HG03175 (cell line): ENCODE measurements around the gene ATP6V1E1.
"Not testable (repeated sequence)": the region's sequence is repeated elsewhere in the genome, so short reads cannot be mapped to it uniquely, and the experiment has no call there.

ENCODE experiments used
- ATAC-seq: cut with Tn5 transposase; IDR thresholded peaks from one replicate; pipeline ENCODE4 v1.9.1; 2021; ENCODE audit warnings: mild to moderate bottlenecking, moderate library complexity; ENCODE audit not compliant: unreplicated experiment

ATP6V1E1 gene

GRCh38 chr22:17628406-17629172, at the start of gene ATP6V1E1:
Gene ATP6V1E1 (minus strand): TSS chr22:17628749. CDS start chr22:17628635, 114 bp downstream.
- peak; percentile 99 for ATAC-seq

GRCh38 chr22:17675584-17675983, 47.0 kb upstream of the ATP6V1E1 start:
- ATAC-seq, result no peak

GRCh38 chr22:17674152-17674551, 45.6 kb upstream of the ATP6V1E1 start:
- no peak for ATAC-seq

- ATAC-seq, result no peak
These were observed 44.0 kb upstream of the ATP6V1E1 start for GRCh38 chr22:17672417-17672991.

GRCh38 chr22:17671521-17672092, 43.1 kb upstream of the ATP6V1E1 start:
- not testable (repeated sequence) for ATAC-seq

- no peak for ATAC-seq
These were observed 37.3 kb upstream of the ATP6V1E1 start for GRCh38 chr22:17665854-17666253.

- ATAC-seq, result no peak
These were observed 36.7 kb upstream of the ATP6V1E1 start for GRCh38 chr22:17665248-17665647.

GRCh38 chr22:17664414-17665055, 36.0 kb upstream of the ATP6V1E1 start:
- ATAC-seq, result no peak

GRCh38 chr22:17656870-17657395, 28.4 kb upstream of the ATP6V1E1 start:
- no peak for ATAC-seq

GRCh38 chr22:17655289-17655688, 26.7 kb upstream of the ATP6V1E1 start:
- ATAC-seq, result no peak

GRCh38 chr22:17648569-17648968, 20.0 kb upstream of the ATP6V1E1 start:
- no peak for ATAC-seq

GRCh38 chr22:17647991-17648390, 19.4 kb upstream of the ATP6V1E1 start:
- no peak for ATAC-seq

GRCh38 chr22:17647452-17647851, 18.9 kb upstream of the ATP6V1E1 start:
- ATAC-seq, result no peak

GRCh38 chr22:17642357-17642756, 13.8 kb upstream of the ATP6V1E1 start:
- not testable (repeated sequence) for ATAC-seq

- no peak for ATAC-seq
These were observed 12.7 kb upstream of the ATP6V1E1 start for GRCh38 chr22:17641269-17641668.

- ATAC-seq, result no peak
These were observed 10.7 kb upstream of the ATP6V1E1 start for GRCh38 chr22:17639247-17639741.

GRCh38 chr22:17638432-17639246, 10.1 kb upstream of the ATP6V1E1 start, which contains the start of gene BCL2L13:
Gene BCL2L13 (plus strand): TSS chr22:17638757. CDS start chr22:17655712, 16,955 bp downstream.
- ATAC-seq, result peak; percentile 93

GRCh38 chr22:17638182-17638431, 9.6 kb upstream of the ATP6V1E1 start:
- ATAC-seq, result peak; percentile 11

GRCh38 chr22:17637490-17638181, 9.1 kb upstream of the ATP6V1E1 start:
- no peak for ATAC-seq

- ATAC-seq, result not testable (repeated sequence)
These were observed 8.3 kb upstream of the ATP6V1E1 start for GRCh38 chr22:17636850-17637249.
